ENCODE data around the gene CD8B2. TPM values are rescaled to one million over a fixed set of nuclear protein-coding genes. Genes with fewer than 3 reads are reported as not detected.

CD8B2 gene
- total RNA-seq, 2 experiments from 2014 or later = 3.2 to 4.2 TPM

Other genes starting within 250 kb of the CD8B2 start
- under 1 TPM in 1 of 2 experiments, not detected in 1; 0.06 TPM for gene RGPD3, start 19.0 kb upstream of the CD8B2 start, total RNA-seq

Data from activated CD8-positive, alpha-beta memory T cell treated with anti-CD3 and anti-CD28 coated beads for 36 hours (primary cell).